HG02763 (cell line): ENCODE results near the gene DLL1.
"Not testable (repeated sequence)": the region's sequence is repeated elsewhere in the genome, so short reads cannot be mapped to it uniquely, and the experiment has no call there.

ENCODE experiments used
- ATAC-seq: cut with Tn5 transposase; IDR thresholded peaks from one replicate; pipeline ENCODE4 v1.9.1; 2021; ENCODE audit warnings: mild to moderate bottlenecking, moderate library complexity; ENCODE audit not compliant: unreplicated experiment

The DLL1 gene

GRCh38 chr6:170290296-170291128, at the start of gene DLL1:
TSS of gene DLL1 (minus strand) at chr6:170291078. CDS start at chr6:170290139, 939 bp downstream.
- ATAC-seq, result no peak

DNA sequence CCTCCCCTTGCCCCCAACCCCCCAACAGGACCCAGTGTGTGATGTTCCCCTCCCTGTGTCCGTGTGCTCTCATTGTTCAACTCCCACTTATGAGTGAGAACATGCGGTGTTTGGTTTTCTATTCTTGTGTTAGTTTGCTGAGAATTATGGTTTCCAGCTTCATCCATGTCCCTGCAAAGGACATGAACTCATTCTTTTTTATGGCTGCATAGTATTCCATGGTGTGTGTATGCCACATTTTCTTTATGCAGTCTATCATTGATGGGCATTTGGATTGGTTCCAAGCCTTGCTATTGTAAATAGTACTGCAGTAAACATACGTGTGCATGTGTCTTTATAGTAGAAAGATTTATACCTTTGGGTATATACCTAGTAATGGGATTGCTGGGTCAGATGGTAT, 44.3 kb upstream of the DLL1 start:
- not testable (repeated sequence) for ATAC-seq

GRCh38 chr6:170329321-170329720, 38.4 kb upstream of the DLL1 start:
- ATAC-seq, result no peak

- ATAC-seq, result no peak
Observed at GRCh38 chr6:170317718-170318117, 26.8 kb upstream of the DLL1 start.

GRCh38 chr6:170317076-170317475, 26.2 kb upstream of the DLL1 start:
- ATAC-seq, result no peak

GRCh38 chr6:170316071-170316470, 25.2 kb upstream of the DLL1 start:
- ATAC-seq, result no peak

- ATAC-seq, result no peak
Observed at GRCh38 chr6:170314983-170315382, 24.1 kb upstream of the DLL1 start.

DNA sequence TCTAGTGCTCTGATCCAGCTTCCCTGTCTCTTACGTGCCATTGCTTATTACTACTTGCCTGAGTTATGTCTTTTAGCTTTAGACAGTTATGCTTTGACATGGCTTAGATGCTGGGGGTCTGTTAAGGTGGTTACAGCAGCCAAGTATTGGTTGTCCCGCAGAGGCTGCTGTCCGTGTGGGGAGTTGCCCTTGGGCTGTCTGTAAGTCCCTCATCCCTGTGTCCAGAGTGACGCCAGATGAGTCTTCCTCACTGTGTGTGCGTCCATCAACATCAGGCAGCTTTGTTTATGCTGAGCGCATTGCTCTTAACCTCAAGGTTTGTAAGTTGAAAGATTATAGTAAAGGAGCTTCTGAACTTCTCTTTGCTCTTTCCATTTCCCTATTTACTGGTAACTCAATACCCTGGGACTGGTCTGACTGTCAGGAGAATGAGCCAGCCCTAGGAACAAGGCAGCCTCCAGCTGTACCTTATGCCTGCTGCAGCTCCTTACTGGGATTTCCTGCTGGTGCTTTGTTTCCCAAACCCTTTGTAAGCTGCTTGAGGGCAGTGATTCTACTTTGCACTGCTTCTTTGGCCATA, 22.9 kb upstream of the DLL1 start:
- no peak for ATAC-seq

DNA sequence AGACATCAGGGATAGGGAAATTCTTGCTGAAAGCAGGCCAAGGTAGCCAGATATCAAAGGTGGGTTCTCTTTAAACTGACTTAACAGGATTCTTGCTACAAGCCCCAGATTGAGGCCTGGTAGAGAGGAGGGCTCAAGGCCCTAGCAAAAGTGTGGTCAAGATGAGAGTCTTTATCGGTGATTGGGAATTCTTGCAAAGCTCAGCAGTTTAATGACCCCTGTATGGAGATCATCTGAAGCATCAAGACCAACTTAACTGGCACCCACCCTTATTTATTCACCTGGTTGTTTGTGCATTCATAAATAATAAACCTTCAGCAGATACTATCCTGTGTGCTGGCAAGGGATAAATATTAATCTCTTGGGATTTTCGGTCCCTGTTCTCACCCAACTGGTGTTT, 22.0 kb upstream of the DLL1 start:
- ATAC-seq, result no peak

DNA sequence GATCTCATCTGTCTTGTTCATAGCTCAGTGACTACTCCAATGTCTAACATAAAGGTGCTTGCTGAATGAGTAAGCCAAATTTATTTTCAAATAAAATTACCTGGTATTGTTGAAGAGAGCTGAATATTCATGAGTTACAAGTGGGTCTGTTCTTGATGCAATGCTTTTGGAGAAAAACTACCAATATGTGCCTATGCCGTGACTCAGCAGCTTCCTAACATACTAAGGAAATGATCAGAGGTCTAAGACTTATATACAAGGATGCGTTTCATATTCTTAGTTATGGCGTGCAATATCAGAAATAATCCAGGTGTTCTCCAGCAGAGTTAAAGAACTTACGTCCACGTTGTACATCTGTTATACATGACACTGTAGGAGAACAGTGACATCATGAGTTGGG, 20.8 kb upstream of the DLL1 start:
- no peak for ATAC-seq

DNA sequence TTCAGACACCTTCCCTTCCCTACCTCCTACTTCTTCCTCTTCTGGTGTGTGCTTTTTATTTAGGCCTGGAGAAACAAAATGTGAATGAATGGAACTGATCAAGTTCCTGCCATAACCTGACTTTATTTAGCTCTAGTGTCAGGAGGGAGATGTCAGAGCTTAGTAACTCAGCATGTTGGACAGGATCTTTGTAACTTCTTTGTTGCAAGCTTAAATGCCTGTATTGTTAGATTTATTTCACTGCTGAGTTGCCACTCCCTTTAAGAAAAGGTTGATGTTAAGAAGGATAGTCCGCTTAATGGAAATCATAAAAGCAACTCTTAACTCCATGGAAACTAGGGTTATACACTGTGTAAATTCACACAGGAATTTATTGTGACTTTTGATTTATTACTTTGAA, 17.9 kb upstream of the DLL1 start:
- no peak for ATAC-seq

GRCh38 chr6:170307080-170307545, 16.2 kb upstream of the DLL1 start:
- ATAC-seq, result no peak

GRCh38 chr6:170306324-170307079, 15.6 kb upstream of the DLL1 start, which contains the start of gene FAM120B:
TSS of gene FAM120B (plus strand) at chr6:170306758. CDS start at chr6:170317391, 10,633 bp downstream.
- ATAC-seq, result peak; percentile 99

DNA sequence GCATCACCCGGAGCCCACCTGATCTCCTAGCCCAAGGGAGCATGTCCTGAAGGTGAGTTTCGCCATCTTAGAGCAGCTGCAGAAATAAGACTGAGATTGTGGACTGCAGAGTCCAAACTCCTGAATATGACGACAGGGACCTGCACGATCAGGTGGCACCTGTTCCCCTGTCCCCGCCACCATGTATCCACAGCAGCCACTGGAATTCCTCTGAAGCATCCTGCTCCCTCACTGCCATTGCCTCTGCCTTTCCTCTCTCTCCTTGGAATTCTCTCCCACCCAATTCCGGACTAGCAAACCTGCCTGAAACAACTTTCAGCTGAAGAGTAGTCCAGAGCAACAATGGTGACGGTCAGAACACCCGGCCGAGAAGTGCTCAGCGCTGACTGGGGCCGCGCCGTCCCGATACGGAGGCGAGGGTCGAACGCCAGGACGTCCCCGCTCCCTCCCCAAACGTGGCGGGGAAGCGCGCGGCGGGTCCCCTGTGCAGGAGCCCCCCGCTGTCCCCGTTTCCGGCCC, 15.0 kb upstream of the DLL1 start:
- no peak for ATAC-seq

GRCh38 chr6:170301184-170301583, 10.3 kb upstream of the DLL1 start:
- no peak for ATAC-seq

DNA sequence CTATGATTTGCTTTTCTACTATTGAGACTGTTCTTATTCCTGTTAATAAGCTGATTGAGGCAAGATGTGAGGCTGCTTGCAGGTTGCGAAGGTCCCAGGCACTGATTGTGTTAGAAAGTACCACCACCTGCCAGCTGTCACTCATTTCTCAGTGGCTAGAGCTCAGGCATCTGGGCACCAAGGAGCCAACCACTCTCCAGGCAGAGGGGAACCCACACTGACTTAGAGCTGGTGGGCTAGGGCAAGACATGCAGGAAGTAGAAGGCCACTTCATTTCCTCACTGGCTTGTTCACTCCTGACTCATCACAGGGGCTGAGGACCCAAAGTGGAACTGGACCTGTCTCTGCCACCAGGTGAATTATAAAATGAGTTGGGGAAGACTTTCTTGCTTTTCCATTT, 7.8 kb upstream of the DLL1 start:
- no peak for ATAC-seq

DNA sequence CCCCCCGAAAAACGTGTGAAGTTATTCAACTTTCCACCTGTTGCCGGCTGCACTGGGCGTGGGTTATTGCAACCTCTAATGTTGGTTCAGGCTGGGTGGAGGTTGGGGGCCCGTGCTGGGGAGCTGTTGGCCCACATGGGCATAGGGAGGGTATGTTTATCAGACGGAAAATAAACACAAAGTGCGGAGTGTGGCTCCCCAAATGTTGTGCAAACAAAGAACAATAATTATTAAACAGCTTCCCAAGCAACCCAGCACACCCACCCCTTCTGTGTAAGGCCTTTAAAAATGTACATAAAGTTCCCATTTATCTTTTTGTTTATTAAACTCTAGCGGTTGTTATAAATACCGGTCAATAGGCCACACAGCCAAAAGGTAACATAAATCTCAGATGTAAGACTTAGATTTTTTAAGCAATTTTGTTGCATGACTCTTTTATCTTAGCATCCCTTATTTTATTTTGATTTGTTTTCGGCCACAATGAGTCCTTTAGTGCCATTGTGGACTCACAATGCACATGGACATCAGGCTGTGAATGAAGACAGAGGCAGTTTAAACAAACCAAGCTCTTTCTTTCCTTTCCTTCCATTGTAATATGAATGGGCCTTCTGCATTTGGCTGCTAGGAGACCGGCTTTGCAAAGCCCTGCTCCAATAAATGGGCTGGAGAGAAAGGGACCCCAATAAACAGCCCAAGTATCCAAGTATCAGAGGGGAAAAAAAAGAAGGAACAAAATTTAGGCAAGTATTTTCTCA, 6.9 kb upstream of the DLL1 start:
- ATAC-seq, result no peak

DNA sequence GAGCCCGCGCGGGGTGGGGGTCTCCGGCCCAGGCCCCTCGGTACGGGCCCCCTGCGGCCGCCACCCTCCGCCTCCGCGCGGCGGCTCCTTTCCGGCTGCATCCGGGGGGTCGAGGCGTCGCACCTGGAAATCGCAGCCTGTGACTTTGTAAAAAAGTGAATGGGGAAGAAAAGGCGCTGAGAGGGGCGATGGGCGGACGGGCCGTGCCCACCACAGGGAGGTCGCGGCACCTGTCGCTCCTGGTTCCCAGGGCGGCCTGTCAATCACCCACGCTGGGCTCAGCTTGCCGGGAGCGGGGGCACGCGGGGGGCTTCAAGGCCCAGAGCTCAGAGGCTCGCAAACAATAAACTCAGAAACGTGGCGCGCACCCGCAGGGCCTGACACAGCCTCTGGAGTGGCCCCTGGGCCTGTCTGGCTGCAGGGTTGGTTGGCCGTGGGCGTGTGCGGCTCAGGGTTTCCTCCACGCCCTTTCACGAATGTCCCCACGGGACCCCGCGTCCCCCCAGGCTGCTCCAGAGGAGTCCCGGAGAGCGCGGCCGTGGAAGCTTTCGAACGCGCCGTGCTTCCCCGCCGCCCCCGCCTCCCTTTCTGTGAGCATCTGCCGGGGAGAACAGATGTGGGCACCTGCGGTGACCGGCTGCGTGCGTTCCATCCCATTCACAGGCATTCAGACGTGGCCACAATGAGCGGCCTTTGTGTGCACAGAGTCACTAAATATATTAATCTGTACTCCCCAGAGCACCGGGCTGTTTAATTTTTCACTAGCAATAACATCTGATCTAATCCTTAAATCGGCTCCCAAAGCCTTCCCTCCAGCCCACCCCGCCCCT, 6.1 kb upstream of the DLL1 start:
- no peak for ATAC-seq

DNA sequence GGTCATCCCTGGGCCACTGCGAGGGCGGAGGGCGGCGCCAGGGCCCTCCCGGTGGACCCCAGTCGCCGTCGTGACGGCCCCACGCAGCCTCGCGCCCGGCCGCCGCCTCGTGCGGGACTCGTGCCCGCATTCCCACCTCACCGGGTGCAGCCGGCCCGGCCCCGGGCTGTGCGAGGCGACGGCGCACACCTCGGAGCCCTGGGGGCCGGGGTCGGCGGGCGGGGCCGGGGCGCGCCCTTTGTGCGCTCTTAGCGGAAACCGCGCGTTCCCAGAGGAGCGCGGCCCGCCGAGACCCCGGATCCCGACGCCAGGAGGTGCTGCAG, 5.5 kb upstream of the DLL1 start:
- ATAC-seq, result no peak
